NCI-H2081 treated with DMSO at 0.1 percent for 48 hours (cell line): ENCODE results near the gene TMC6.
"Not testable (repeated sequence)": the region's sequence is repeated elsewhere in the genome, so short reads cannot be mapped to it uniquely, and the experiment has no call there.

ENCODE experiments used
- DNase-seq: peaks from one replicate; lab custom pipeline; 2025; lab: John Stamatoyannopoulos, UW

TMC6 gene

DNA sequence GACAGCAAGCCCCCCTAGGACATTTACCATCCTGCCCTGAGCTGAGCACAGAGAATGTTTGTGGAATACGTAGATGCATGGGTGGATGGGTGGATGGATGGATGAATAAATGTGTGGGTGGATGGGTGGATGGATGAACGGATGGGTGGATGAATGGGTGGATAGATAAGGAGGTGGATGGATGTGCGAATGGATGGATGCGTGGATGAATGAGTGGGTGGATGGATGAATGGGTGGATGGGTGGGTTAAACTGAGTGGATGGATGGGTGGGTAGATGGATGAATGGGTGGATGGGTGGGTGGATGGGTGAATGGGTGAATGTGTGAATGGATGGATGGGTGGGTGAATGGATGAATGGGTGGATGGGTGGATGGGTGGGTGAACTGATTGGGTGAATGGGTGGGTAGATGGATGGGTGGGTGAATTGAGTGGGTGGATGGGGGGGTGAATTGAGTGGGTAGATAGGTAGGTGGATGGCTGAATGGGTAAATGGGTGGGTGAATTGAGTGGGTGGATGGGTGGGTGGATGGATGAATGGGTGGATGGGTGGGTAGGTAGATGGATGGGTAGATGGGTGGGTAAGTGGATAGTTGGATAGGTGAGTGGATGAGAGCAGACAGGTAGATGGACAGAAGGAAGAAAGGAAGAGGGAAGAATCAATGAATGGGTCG, 5.2 kb downstream of the TMC6 start:
- no peak for DNase-seq

- no peak for DNase-seq
These were observed 5.7 kb downstream of the TMC6 start for GRCh38 chr17:78122931-78123249.

DNA sequence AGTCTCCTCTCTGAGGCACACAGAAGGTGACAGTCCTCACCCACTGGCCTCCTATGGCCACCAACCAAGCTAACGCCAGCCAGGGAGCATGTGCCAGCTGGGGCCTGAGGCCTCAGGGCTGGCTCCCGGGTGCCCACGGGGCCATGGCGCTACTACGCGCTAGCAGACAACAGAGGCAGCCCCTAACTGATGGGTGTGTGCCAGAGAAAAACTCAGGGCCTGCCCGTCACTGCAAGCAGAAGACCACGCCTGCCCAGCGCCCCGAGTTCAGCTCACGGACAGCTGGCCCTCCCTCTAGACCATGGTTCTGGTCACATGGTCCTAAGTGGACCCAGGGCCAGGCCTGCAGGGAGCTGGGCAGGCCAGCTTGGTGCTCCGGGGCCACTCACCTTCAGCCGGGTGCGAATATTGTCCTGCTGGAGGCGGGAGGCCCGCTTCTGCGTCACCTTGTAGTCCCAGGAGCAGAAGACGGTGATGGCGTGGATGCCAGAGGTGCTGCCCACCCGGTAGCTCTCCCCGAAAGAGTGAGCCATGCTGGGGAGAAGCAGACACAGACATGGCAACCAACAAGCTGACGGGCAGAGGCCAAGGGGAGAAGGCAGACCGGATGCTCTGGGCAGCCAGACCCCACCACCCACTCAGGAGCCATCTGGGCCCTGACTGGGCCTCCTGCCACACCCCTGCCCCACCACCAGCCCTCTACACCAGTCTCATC, 6.2 kb downstream of the TMC6 start:
- no peak for DNase-seq

DNA sequence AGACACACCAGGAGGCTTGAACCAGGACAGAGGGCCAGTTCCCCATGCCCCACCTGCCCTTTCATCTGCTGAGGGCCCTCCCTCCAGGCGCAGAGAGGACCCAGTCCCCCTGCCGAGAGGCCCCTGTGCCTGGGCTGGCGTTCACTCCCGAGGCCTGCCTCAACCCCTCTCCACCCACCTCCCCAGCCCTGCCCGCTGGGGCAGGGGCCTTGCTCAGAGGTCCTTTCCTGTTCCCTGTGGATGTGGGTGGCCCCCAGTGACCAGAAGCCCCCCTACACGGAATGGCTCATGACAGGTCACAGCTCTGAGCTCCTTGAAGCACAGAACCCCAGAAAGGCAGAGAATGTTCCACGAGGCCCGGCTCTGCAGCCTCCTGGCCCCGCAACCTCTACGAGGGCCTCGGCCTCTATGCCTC, 6.7 kb downstream of the TMC6 start:
- DNase-seq, result no peak

DNA sequence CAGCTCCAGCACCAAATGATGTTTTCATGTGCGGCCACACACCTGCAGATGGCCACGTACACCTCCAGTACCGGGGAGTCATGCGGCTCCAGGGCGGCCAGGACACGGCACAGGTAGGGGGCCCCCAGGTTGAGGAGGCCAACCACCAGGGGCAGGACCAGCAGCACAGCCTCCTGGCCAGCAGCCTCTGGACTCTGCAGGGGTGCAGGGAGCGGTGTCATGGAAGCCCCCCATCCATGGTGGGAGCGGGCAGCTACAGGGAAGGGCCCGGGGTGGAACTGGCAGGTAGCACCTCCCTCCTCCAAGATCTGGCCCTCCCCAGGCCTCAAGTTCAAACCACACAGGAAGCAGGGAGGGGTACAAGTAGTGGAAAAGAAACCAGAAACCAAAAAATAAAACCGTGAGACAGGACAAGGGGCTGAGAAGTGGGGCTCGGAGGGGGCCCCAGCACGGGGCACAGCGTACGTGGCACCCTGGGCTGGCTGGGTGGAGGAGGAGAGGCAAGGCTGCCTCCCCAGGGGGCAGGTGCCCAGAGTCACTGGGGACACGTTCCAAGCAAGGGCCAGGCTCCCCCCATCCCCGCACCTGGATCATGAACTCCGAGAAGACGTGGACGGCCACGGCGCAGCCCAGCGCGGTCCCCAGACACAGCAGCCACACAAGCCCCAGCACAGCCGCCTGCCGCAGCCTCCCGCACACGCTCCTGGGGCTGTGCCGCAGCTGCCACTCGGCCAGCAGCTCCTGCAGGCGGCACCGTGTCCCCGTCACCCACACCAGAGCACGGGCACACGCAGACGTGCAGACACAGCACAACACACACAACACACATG, 7.4 kb downstream of the TMC6 start:
- DNase-seq, result no peak

DNA sequence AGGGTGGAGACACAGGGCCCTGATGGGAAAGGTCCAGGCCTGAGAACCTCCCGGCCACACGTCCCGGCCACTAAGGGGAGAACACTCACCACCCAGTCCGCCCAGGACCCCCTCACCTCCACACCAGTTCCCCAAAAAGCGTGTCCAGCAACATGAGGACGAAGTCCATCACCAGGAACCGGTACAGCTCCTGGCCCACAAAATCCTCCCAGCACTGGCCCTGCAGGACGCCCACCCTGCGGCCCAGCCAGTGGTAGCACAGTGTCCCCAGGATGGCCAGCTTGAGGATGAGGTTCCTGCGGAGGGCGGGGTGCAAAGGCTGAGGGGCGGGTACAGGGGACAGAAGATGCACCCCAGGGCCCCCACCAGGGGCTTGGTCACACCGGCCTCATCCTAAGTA, 8.0 kb downstream of the TMC6 start:
- DNase-seq, result no peak

- no peak for DNase-seq
These were observed 9.7 kb downstream of the TMC6 start for GRCh38 chr17:78118801-78119241.

GRCh38 chr17:78117027-78117981, 11.3 kb downstream of the TMC6 start:
- DNase-seq, result no peak

- no peak for DNase-seq
These were observed 12.1 kb downstream of the TMC6 start for GRCh38 chr17:78116411-78116810.

- not testable (repeated sequence) for DNase-seq
These were observed 12.8 kb downstream of the TMC6 start for GRCh38 chr17:78115803-78116202.

DNA sequence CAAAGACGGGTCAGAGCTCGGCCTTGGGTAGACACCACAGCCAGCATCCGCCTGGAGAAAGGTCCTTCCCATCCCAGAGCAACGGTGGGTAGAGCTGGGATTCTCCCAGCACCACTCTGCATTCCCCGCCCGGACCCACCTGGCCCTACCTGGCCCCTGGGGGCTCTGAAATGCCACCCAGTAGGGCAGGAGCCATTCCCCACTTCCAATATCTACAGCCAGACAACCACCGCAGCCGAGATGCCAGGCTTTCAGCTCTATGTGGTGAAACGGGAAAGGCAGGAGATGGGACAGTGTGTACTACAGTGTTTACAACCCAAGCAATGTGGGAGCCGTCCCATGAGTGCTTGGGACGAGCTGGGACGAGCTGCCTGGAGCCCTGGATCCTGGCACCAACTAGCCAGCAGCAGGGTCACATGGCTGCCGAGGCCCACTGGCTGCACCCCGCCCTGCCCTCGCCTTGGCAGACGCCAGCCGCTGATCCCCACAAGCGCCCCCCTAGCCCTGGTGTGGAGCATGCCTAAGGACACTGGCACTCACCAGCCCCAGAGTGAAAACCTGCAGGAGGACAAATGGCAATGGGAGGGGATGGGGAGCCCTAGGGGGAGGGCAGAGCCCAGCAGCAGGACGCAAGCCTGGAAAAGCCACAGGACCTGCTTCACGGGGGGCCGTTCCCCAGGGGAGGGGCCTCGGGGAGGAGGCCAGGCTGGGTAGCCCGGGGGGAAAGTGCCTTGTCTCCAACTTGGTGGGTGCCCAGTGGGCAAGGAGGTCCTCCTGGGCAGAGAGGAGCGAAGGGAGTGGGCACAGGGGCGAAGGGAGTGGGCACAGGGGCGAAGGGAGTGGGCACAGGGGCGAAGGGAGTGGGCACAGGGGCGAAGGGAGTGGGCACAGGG, 13.5 kb downstream of the TMC6 start:
- no peak for DNase-seq

DNA sequence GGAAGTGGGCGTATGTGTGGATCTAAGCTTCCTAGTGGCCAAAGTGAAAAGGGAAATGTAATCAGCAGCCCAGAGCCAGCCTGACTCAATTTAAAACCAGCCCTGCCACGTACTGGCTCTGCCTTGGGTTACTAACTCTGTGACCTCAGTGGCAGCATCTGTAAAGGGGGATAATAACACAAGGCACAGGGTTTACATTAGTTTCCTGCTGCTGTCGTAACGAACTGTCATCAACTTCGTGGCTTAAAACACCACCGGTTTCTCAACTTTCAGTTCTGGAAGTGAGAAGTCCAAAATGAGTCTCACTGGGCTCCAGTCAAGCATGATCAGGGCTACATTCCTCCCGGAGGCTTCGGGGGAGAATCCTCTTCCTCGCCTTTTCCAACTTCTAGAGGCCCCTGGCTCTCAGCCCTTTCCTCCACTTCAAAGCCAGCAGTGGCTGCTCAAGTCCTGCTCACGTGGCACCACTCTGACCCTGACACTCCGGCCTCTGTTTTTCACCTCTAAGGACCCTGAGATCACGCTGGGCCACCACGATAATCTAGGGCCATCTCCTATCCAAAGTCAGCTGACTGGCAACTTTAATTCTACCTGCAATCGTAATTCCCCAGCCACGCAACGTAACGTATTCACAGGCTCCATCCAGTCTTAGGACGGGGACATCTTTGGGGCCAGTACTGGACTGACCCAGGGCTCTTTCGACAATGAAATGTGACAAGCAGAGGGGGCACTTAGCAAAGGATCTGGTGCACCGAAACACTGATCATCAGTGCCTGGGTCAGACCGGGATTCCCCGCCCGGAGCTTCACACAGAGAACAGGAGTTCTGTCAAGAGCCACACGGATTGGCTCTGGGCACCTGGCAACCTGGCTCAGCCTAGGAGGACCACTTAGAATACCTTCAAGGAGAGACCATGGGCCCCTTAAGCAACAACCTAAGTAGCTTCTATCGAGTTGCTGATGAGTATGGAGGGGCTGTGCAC, 14.5 kb downstream of the TMC6 start:
- DNase-seq, result no peak

GRCh38 chr17:78112518-78113471, 15.8 kb downstream of the TMC6 start:
- no peak for DNase-seq

- no peak for DNase-seq
These were observed 16.6 kb downstream of the TMC6 start for GRCh38 chr17:78111727-78112517.

DNA sequence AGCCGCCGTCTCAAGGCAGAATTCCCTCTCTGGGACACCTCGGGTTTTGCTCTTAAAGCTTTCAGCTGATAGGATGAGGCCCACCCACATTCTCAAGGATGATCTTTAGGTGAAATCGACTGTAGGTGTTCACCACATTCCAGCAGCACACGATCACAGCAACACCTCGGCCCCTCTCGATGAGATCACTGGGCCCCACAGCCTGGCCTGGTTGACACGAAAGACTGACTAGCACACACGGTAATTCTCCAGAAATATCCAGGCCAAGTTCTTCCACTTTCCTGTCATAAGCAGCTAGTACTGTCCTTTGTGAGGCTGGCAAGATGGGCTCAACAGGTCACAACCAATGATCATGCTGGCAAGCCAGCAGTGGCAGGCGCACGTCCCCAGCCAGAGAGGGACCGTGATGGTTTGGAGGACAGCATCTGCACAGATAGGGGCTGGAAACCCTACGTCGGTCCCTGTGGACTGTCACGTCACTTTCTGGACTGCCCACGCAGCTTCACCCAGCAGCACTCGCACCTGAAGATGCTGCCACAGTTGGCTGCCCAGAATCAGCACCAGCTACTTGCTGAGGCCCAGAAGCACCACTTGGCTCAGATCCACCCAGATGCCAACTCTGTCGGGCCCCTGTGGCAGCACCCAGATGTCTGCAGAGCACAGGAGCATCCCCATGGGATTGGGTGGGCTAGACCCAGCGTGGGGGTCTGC, 17.4 kb downstream of the TMC6 start:
- DNase-seq, result no peak

DNA sequence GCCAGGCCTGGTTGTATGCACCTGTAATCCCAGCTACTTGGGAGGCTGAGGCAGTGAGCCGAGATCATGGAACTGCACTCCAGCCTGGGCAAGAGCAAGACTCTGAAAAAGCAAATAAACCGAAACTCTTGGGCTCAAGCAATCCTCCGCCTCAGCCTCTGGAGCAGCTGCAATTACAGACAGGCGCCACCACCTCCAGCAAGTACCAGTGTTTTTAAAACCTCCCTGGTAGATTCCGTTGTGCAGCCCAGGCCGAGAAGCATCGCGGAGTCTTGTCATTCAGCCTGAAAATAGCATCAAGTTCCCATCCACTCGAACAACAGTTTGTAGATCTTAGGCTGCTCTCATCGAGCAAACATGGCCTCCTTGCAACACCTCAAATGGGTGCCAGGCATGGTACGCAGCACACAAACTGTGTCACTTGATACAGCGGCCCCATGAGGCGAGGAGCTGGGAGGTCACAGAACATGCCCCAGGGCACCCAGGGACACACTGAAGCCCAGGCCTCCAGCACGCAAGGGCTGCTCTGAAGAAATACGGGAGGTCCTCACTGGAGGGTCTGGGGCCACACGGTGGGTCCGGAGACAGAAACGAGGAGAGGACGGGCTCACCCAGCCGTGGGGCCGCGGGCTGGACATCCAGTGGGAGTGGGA, 18.1 kb downstream of the TMC6 start:
- DNase-seq, result no peak

DNA sequence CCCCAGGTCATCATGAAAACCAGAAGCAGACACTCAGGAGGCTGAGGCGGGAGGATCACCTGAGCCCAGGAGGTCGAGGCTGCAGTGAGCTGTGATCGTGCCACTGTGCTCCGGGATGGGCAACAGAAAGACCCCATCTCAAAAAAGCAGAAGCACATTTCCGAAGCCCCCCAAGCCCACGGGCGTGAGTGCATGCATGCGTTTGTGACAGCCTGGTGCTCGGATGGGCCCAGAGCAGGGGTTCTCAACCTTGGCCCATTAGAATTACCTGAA, 19.1 kb downstream of the TMC6 start:
- no peak for DNase-seq
